Liver (tissue), 9 donors: ENCODE measurements around the gene BCLAF1. TPM values are rescaled to one million over a fixed set of nuclear protein-coding genes. Genes with fewer than 3 reads are reported as not detected.

Experiments used
- DNase-seq: peaks from one replicate; pipeline ENCODE4 v3.0.0-alpha.2; 2017; ENCODE audit warnings: low spot score
- H3K27ac ChIP-seq, 2 donors: one replicate each; pipeline ENCODE4 v1.7.0; 2013; ENCODE audit warnings: inconsistent platforms in 2 of 2, low read length in 2 of 2, control low read depth in 1 of 2, low read depth in 1 of 2, mild to moderate bottlenecking in 1 of 2
- H3K27me3 ChIP-seq, 4 donors: one replicate each; pipeline versions ENCODE4 v1.6.1 to v1.7.0; 2013; ENCODE audit warnings: low read length in 3 of 4, inconsistent platforms in 1 of 4, mild to moderate bottlenecking in 1 of 4, moderate library complexity in 1 of 4; ENCODE audit not compliant: control insufficient read depth in 4 of 4, insufficient read depth in 4 of 4
- H3K36me3 ChIP-seq, 4 donors: one replicate each; pipeline versions ENCODE4 v1.6.1 to v1.7.0; 2013; ENCODE audit warnings: low read length in 3 of 4, mild to moderate bottlenecking in 3 of 4, low read depth in 1 of 4, moderate library complexity in 1 of 4; ENCODE audit not compliant: control insufficient read depth in 4 of 4, insufficient read depth in 3 of 4
- H3K4me1 ChIP-seq, 4 donors: one replicate each; pipeline versions ENCODE4 v1.6.1 to v1.7.0; 2013; ENCODE audit warnings: low read length in 3 of 4, mild to moderate bottlenecking in 3 of 4, moderate library complexity in 1 of 4; ENCODE audit not compliant: control insufficient read depth in 4 of 4, insufficient read depth in 4 of 4
- H3K4me3 ChIP-seq, 3 donors: one replicate each; pipeline versions ENCODE4 v1.6.1 to v1.7.0; 2013; ENCODE audit warnings: low read length in 3 of 3, control low read depth in 1 of 3, low read depth in 1 of 3, mild to moderate bottlenecking in 1 of 3
- H3K9ac ChIP-seq, 2 donors: one replicate each; pipeline ENCODE4 v1.7.0; 2013; ENCODE audit warnings: low read length in 2 of 2, mild to moderate bottlenecking in 2 of 2, moderate library complexity in 2 of 2, control low read depth in 1 of 2, low read depth in 1 of 2
- H3K9me3 ChIP-seq, 4 donors: one replicate each; pipeline versions ENCODE4 v1.6.1 to v1.7.0; 2013; ENCODE audit warnings: low read length in 3 of 4; ENCODE audit not compliant: control insufficient read depth in 4 of 4
- ATF3 ChIP-seq: IDR thresholded peaks from 2 replicates; pipeline ENCODE4 v1.6.1; 2016; ENCODE audit warnings: antibody characterized with exemption
- EGR1 ChIP-seq, 2 donors: IDR thresholded peaks; 2 replicates each; pipeline ENCODE4 v1.6.1; 2016 to 2018; ENCODE audit warnings: antibody characterized with exemption in 2 of 2, low read depth in 2 of 2
- FOXA1 ChIP-seq: IDR thresholded peaks from 2 replicates; pipeline ENCODE4 v1.6.1; 2016; ENCODE audit warnings: antibody characterized with exemption
- GABPA ChIP-seq, 2 donors: IDR thresholded peaks in 1 of 2; conservative IDR thresholded peaks in 1 of 2; 2 replicates each; pipeline ENCODE4 v1.6.1; 2016; ENCODE audit warnings: antibody characterized with exemption in 2 of 2, mild to moderate bottlenecking in 1 of 2, moderate library complexity in 1 of 2
- HNF4A ChIP-seq, 2 donors: conservative IDR thresholded peaks; 2 replicates each; pipeline ENCODE4 v1.6.1; 2016; ENCODE audit warnings: antibody characterized with exemption in 2 of 2, mild to moderate bottlenecking in 2 of 2
- HNF4G ChIP-seq: IDR thresholded peaks from 2 replicates; pipeline ENCODE4 v1.6.1; 2016; ENCODE audit warnings: antibody characterized with exemption
- JUND ChIP-seq, 2 donors: IDR thresholded peaks; 2 replicates each; pipeline ENCODE4 v1.6.1; 2016; ENCODE audit warnings: antibody characterized with exemption in 2 of 2
- RAD21 ChIP-seq, 2 donors: IDR thresholded peaks; 2 replicates each; pipeline ENCODE4 v1.6.1; 2016; ENCODE audit warnings: antibody characterized with exemption in 2 of 2, mild to moderate bottlenecking in 2 of 2
- SP1 ChIP-seq: IDR thresholded peaks from 2 replicates; pipeline ENCODE4 v1.6.1; 2018; ENCODE audit warnings: antibody characterized with exemption, mild to moderate bottlenecking
- TAF1 ChIP-seq: conservative IDR thresholded peaks from 2 replicates; pipeline ENCODE4 v1.6.1; 2016; ENCODE audit warnings: antibody characterized with exemption, mild to moderate bottlenecking
- YY1 ChIP-seq: IDR thresholded peaks from 2 replicates; pipeline ENCODE4 v1.6.1; 2016; ENCODE audit warnings: antibody characterized with exemption, mild to moderate bottlenecking
- WGBS: extraction: QIAGEN DNeasy Blood & Tissue Kit; methylation state at CpG from one replicate; pipeline ENCODE4 v1.1.7; 2013; 5-methylcytosine and 5-hydroxymethylcytosine counted together
- polyA plus RNA-seq, 2 donors: library from polyadenylated mRNA; stranded (reverse) in 1 of 2; unstranded in 1 of 2; fragments of 200-250 nt in 1 of 2; fragments of >200 nt in 1 of 2; fragmentation: Nextera tagmentation in 1 of 2; extraction: Ambion mirVana in 1 of 2; gene quantifications; one replicate each; pipeline versions ENCODE4 v1.2.1 to v1.2.3, GENCODE V29; 2013 to 2015
- total RNA-seq, 2 donors: library from RNA; depleted of rRNA; stranded (reverse); fragments of >200 nt; gene quantifications; one replicate each; pipeline ENCODE4 v1.2.3, GENCODE V29; 2014
- TF ChIP-seq, protein P1 (sequence below): IDR thresholded peaks from 2 replicates; pipeline ENCODE4 v1.6.1; 2016; ENCODE audit warnings: antibody characterized with exemption
- TF ChIP-seq, protein P2 (sequence below): IDR thresholded peaks from 2 replicates; pipeline ENCODE4 v1.6.1; 2016; ENCODE audit warnings: antibody characterized with exemption
- TF ChIP-seq, protein P3 (sequence below): IDR thresholded peaks from 2 replicates; pipeline ENCODE4 v1.6.1; 2016; ENCODE audit warnings: antibody characterized with exemption, mild to moderate bottlenecking
- TF ChIP-seq, protein P4 (sequence below): fragments of 150-350 bp; IDR thresholded peaks from 2 replicates; pipeline ENCODE4 v1.5.1; 2017; ENCODE audit warnings: improper control_type of control experiment, low read depth, low read length; ENCODE audit not compliant: missing input control
- donor health status: healthy.
- donor health status: healthy.
- donor health status: healthy.
- donor health status: healthy.
- donor health status: healthy.

Gene BCLAF1
- total and polyA plus RNA-seq, 4 donors, result 11.7 to 60.5 (median 38.0) TPM

- no peak for DNase-seq
- WGBS, result 93% methylated on average over 3 of the region's 3 CpGs
- H3K9me3 ChIP-seq, result no peaks in the 10 kb centered on the region
- no peaks in the 10 kb centered on the region for H3K36me3 ChIP-seq
- H3K27me3 ChIP-seq, result no peaks in the 10 kb centered on the region
- H3K4me3 ChIP-seq, result no peak overlapping the region
- H3K9ac ChIP-seq, result no peak overlapping the region
- no peaks in the 10 kb centered on the region for H3K4me1 ChIP-seq
- no peak for TF ChIP-seq ATF3
- no peak for TF ChIP-seq GABPA (IDR thresholded peaks at IDR 0.05 in 1 of 2, conservative IDR thresholded peaks at IDR 0.05 in 1 of 2)
- TF ChIP-seq, protein P1, sequence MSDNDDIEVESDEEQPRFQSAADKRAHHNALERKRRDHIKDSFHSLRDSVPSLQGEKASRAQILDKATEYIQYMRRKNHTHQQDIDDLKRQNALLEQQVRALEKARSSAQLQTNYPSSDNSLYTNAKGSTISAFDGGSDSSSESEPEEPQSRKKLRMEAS, result no peak
- TF ChIP-seq, protein P2, sequence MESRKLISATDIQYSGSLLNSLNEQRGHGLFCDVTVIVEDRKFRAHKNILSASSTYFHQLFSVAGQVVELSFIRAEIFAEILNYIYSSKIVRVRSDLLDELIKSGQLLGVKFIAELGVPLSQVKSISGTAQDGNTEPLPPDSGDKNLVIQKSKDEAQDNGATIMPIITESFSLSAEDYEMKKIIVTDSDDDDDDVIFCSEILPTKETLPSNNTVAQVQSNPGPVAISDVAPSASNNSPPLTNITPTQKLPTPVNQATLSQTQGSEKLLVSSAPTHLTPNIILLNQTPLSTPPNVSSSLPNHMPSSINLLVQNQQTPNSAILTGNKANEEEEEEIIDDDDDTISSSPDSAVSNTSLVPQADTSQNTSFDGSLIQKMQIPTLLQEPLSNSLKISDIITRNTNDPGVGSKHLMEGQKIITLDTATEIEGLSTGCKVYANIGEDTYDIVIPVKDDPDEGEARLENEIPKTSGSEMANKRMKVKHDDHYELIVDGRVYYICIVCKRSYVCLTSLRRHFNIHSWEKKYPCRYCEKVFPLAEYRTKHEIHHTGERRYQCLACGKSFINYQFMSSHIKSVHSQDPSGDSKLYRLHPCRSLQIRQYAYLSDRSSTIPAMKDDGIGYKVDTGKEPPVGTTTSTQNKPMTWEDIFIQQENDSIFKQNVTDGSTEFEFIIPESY, result no peak
- TF ChIP-seq TAF1, result no peak
- TF ChIP-seq, protein P3, sequence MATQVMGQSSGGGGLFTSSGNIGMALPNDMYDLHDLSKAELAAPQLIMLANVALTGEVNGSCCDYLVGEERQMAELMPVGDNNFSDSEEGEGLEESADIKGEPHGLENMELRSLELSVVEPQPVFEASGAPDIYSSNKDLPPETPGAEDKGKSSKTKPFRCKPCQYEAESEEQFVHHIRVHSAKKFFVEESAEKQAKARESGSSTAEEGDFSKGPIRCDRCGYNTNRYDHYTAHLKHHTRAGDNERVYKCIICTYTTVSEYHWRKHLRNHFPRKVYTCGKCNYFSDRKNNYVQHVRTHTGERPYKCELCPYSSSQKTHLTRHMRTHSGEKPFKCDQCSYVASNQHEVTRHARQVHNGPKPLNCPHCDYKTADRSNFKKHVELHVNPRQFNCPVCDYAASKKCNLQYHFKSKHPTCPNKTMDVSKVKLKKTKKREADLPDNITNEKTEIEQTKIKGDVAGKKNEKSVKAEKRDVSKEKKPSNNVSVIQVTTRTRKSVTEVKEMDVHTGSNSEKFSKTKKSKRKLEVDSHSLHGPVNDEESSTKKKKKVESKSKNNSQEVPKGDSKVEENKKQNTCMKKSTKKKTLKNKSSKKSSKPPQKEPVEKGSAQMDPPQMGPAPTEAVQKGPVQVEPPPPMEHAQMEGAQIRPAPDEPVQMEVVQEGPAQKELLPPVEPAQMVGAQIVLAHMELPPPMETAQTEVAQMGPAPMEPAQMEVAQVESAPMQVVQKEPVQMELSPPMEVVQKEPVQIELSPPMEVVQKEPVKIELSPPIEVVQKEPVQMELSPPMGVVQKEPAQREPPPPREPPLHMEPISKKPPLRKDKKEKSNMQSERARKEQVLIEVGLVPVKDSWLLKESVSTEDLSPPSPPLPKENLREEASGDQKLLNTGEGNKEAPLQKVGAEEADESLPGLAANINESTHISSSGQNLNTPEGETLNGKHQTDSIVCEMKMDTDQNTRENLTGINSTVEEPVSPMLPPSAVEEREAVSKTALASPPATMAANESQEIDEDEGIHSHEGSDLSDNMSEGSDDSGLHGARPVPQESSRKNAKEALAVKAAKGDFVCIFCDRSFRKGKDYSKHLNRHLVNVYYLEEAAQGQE, result no peak
- TF ChIP-seq FOXA1, result no peak
- TF ChIP-seq YY1, result no peak
- H3K27ac ChIP-seq, result no peak overlapping the region
These were observed 13.9 kb upstream of the BCLAF1 start for GRCh38 chr6:136303516-136303915.

- Histone ChIP-seq H3K36me3 (no peaks in the 10 kb centered on the region), H3K9ac (no peak overlapping the region), H3K4me1 (peaks cover 0 to 8% (median 3%) of the 10 kb centered on the region in 4 donors), H3K27ac (no peak overlapping the region), H3K9me3 (no peaks in the 10 kb centered on the region), H3K4me3 (no peak overlapping the region), H3K27me3 (no peaks in the 10 kb centered on the region)
- TF ChIP-seq HNF4A (conservative IDR thresholded peaks at IDR 0.05) (no peak), JUND (IDR thresholded peaks at IDR 0.05) (no peak), FOXA1 (no peak), SP1 (no peak), ATF3 (no peak), HNF4G (no peak), YY1 (no peak), EGR1 (IDR thresholded peaks at IDR 0.05; ENCODE audit: low read depth in 2 of 2) (no peak), RAD21 (IDR thresholded peaks at IDR 0.05) (no peak)
- TF ChIP-seq, protein P2, result no peak
- TF ChIP-seq, protein P4, sequence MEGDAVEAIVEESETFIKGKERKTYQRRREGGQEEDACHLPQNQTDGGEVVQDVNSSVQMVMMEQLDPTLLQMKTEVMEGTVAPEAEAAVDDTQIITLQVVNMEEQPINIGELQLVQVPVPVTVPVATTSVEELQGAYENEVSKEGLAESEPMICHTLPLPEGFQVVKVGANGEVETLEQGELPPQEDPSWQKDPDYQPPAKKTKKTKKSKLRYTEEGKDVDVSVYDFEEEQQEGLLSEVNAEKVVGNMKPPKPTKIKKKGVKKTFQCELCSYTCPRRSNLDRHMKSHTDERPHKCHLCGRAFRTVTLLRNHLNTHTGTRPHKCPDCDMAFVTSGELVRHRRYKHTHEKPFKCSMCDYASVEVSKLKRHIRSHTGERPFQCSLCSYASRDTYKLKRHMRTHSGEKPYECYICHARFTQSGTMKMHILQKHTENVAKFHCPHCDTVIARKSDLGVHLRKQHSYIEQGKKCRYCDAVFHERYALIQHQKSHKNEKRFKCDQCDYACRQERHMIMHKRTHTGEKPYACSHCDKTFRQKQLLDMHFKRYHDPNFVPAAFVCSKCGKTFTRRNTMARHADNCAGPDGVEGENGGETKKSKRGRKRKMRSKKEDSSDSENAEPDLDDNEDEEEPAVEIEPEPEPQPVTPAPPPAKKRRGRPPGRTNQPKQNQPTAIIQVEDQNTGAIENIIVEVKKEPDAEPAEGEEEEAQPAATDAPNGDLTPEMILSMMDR, result no peak
- 93% methylated on average over 3 of the region's 3 CpGs for WGBS
- no peak for DNase-seq
These were observed 5.0 kb upstream of the BCLAF1 start for GRCh38 chr6:136294621-136295020.
